Left ventricle myocardium inferior (tissue), 1 donor: ENCODE measurements around the gene HAGHL. TPM values are rescaled to one million over a fixed set of nuclear protein-coding genes. Genes with fewer than 3 reads are reported as not detected.

Experiments
- DNase-seq: peaks from one replicate; pipeline ENCODE4 v3.0.0-alpha.2; 2020
- H3K27ac ChIP-seq: fragments of 200-600 bp; replicated peaks from 2 replicates; pipeline ENCODE4 v1.8.0; 2021
- H3K27me3 ChIP-seq: fragments of 200-600 bp; 2 replicates; pipeline ENCODE4 v1.8.0; 2021; ENCODE audit warnings: low read depth
- H3K36me3 ChIP-seq: fragments of 200-600 bp; 2 replicates; pipeline ENCODE4 v1.8.0; 2021
- H3K4me1 ChIP-seq: fragments of 200-600 bp; 2 replicates; pipeline ENCODE4 v1.8.0; 2021
- H3K4me3 ChIP-seq: fragments of 200-600 bp; 2 replicates; pipeline ENCODE4 v1.8.0; 2021; ENCODE audit warnings: mild to moderate bottlenecking, moderate library complexity
- H3K9me3 ChIP-seq: fragments of 200-600 bp; replicated peaks from 2 replicates; pipeline ENCODE4 v1.8.0; 2021
- intact Hi-C: fragments of 100-400 bp; cut with micrococcal nuclease; formaldehyde crosslinking; loops from one replicate; pipeline ENCODE4 v1.11.0; 2022
- total RNA-seq: library from RNA; stranded (reverse); fragmentation: NEBNext Ultra II Directional; extraction: Animal tissue kit (Norgen Biotek cat#: 25700); gene quantifications from one replicate; pipeline ENCODE4 v1.2.1, GENCODE V29; 2021
- TF ChIP-seq, protein P1 (sequence below): fragments of 200-600 bp; IDR thresholded peaks from 2 replicates; pipeline ENCODE4 v1.8.0; 2021; ENCODE audit warnings: antibody characterized with exemption, mild to moderate bottlenecking, borderline replicate concordance
- donor health status: DM: no; HTN: yes; CAD: no; lungs with severe emphysema.

The HAGHL gene
- total RNA-seq, 1 donor from 2014 or later = 12.0 TPM

DNA sequence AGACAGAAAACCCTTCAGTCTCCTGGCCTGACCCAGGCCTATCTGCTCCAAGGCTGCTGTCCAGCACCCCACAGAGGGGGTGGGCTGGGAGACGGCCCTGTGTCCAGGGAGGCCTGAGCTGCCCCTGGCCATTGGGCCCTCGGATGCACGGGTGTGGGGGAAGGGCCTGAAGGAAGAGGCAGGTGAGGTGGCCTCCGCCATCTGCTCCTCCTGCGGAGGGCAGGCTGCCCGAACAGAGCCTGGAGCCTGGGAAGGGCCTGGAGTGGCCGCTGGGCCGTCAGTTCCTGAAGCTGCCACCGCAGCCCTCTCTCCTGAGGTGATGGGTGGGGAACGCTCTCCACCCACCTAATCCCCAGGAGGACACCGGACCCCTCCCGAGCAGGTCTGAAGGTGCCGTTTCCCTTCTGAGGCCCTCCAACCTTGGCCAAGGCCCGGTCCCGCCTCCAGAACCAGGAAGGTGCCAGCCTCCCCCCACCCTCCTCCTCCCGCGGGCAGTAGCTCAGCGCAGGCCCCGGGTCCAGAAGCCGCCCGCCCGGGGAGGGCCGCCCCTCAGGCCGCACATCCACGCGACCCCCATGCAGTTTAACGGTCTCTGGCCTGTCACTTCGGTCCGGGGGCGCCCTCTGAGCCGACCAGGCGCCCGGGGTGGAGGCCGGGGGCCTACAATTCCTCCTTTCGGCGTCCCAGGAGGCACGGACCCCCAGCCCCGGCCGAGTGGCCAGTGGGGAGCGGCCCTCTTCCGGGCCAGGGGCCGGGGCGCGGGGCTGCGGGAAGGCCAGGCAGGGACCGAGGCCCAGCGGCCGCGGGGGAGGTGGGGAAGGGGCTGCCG is 22.1 kb upstream of the HAGHL start:
- DNase-seq = no peak
- no peaks in the 10 kb centered on the region for H3K9me3 ChIP-seq
- no peaks in the 10 kb centered on the region for H3K36me3 ChIP-seq
- intact Hi-C loops = no loop called here
- peaks cover 98% of the 10 kb centered on the region for H3K27me3 ChIP-seq
- TF ChIP-seq, protein P1, sequence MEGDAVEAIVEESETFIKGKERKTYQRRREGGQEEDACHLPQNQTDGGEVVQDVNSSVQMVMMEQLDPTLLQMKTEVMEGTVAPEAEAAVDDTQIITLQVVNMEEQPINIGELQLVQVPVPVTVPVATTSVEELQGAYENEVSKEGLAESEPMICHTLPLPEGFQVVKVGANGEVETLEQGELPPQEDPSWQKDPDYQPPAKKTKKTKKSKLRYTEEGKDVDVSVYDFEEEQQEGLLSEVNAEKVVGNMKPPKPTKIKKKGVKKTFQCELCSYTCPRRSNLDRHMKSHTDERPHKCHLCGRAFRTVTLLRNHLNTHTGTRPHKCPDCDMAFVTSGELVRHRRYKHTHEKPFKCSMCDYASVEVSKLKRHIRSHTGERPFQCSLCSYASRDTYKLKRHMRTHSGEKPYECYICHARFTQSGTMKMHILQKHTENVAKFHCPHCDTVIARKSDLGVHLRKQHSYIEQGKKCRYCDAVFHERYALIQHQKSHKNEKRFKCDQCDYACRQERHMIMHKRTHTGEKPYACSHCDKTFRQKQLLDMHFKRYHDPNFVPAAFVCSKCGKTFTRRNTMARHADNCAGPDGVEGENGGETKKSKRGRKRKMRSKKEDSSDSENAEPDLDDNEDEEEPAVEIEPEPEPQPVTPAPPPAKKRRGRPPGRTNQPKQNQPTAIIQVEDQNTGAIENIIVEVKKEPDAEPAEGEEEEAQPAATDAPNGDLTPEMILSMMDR = no peak
- peaks cover 17% of the 10 kb centered on the region for H3K4me1 ChIP-seq
- no peak overlapping the region for H3K4me3 ChIP-seq
- H3K27ac ChIP-seq = no peak overlapping the region

DNA sequence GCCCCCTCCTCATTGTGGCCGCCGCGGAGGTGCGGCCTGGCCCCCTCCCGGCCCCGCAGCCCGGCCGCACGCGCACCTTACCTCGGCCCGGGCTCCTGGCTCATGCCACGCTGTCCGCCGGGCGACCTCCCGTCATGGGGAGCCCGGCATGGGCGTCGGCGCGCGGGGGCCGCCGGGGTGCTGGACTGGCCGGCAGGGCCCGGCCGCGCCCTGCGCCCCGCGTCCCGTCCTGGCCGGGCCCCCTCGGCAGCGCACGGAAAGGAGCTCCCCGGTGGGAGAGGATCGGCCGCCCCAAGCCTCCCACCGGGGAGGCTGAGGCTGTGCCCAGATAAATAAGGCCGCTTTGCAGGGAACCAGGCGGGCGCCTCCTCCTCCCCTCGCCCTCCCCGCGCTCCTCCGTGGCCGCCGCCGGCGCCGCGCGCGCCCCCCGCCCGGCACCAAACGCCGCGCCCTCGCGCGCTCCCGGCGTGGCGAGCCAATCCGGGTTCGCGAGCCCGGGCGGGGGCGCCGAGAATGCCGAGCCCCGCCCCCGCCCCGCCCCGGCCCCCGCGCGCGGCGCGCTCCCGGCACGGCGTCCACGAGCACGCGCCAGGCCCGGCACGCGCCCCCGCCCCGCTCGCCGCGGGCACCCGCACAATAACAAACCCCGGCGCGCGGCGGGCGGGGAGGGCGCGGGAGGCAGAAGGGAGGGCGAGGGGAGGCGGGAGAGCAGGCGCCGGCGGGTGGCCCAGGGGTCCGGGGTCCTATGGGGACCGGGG is 21.3 kb upstream of the HAGHL start, which contains the start of gene FBXL16:
FBXL16 (minus strand) TSS at position 371 of the 758 bp plus-strand sequence. CDS start 8,396 bp downstream, outside the sequence.
- no peaks in the 10 kb centered on the region for H3K36me3 ChIP-seq
- peak within 1 kb of the TSS; percentile 29 for H3K4me3 ChIP-seq
- no peak for DNase-seq
- no peaks in the 10 kb centered on the region for H3K9me3 ChIP-seq
- TF ChIP-seq, protein P1 = no peak
- peaks cover 98% of the 10 kb centered on the region for H3K27me3 ChIP-seq
- H3K27ac ChIP-seq = no peak within 1 kb of the TSS
- intact Hi-C loops = no loop called here
- peaks cover 18% of the 10 kb centered on the region for H3K4me1 ChIP-seq

DNA sequence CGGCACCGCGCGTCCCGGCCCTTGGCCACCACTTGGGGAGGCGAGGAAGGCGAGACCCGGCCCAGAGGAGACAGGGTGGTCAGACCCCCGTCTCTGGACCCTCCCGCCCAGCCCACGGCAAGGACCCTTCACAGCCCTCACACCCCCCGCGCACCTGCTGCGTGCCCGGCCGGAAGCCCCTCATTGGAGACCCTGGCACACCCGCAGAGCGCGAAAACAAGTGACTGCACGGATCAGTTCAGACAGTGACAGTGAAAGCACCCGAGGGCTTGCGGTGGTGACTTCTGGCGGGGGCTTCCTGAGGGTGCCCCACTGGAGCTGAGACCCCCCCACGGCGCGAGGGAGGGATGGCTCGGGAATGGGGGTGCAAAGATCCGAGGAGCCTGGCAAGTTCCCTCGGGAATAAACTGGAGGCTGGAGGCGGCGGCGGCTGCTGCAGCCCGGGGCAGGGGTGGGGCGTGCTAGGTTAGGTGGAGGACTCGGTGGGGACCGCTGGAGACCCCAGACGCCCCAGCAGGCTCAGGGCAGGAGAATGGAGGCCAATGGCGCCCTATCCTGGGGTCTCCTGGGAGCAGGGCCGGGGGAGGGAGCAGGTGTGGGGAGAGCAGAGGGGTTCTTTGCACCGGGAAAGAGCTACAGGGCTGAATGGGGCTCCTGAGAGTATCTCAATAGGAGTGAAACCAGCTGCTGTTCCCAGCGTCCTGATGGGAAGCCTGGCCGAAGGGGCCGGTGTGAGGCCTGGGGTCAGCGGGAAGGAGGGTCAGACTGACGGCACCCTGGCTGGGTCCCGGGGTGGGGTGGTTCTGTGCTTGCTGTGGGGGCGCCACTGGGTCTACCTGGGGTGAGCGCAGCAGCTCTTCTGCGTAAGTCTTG is 20.5 kb upstream of the HAGHL start:
- no peak for DNase-seq
- peaks cover 13% of the 10 kb centered on the region for H3K4me1 ChIP-seq
- no peaks in the 10 kb centered on the region for H3K9me3 ChIP-seq
- intact Hi-C loops = no loop called here
- TF ChIP-seq, protein P1 = no peak
- peaks cover 98% of the 10 kb centered on the region for H3K27me3 ChIP-seq
- H3K36me3 ChIP-seq = no peaks in the 10 kb centered on the region
- peak overlapping the region; percentile 21 for H3K4me3 ChIP-seq
- no peak overlapping the region for H3K27ac ChIP-seq

DNA sequence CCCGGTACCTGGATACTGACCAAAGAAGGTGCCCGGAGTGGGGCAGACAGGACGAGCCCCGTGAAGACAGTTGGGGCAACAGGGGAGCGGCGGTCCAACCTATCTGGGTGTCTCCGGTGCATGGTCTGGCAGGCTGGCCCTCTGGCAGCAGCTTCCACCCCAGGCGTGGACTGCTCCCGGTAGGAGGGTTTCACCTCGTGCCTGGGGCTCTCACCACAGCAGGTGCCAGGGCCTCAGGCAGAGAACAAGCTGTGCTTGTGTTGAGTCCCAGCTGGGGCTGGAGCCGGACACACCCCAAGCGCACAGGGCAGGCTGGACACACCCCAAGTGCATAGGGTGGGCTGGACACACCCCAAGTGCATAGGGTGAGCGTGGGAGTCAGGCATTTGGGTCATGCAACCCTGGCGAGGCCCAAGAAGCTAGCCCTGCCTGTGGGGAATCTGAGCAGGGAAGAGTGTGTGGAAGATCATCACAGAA is 19.8 kb upstream of the HAGHL start:
- Histone ChIP-seq H3K4me1 (peaks cover 13% of the 10 kb centered on the region), H3K36me3 (no peaks in the 10 kb centered on the region), H3K9me3 (no peaks in the 10 kb centered on the region), H3K27me3 (peaks cover 94% of the 10 kb centered on the region), H3K4me3 (no peak overlapping the region), H3K27ac (no peak overlapping the region)
- intact Hi-C loops = no loop called here
- no peak for DNase-seq
- TF ChIP-seq, protein P1 = no peak

DNA sequence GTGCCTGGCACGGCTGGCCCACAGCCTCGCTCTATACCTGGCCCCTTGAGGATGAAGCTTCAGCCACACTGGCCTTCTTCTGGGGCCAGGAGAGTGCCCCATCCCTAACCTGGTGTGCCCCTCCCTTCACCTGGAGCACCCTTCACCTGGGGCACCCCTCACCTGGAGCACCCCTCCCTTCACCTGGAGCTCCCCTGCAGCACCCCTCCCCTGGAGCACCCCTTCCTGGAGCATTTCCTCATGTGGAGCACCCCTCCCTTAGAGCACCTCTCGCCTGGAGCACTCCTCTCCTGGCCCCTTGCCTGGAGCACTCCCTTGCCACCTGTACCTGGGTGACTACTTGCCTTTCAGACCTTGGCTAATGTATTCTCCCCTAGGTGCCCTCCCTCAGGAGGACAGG is 18.9 kb upstream of the HAGHL start:
- H3K27me3 ChIP-seq = peaks cover 84% of the 10 kb centered on the region
- intact Hi-C loops = no loop called here

More for the DNA sequence above, 18.9 kb upstream of the HAGHL start:
- TF ChIP-seq, protein P1 = no peak
- no peaks in the 10 kb centered on the region for H3K36me3 ChIP-seq
- no peak for DNase-seq
- no peak overlapping the region for H3K4me3 ChIP-seq
- no peaks in the 10 kb centered on the region for H3K9me3 ChIP-seq
- no peak overlapping the region for H3K27ac ChIP-seq
- peaks cover 13% of the 10 kb centered on the region for H3K4me1 ChIP-seq
